HepG2 (cell line): ENCODE measurements around the gene DZIP1L. TPM values are rescaled to one million over a fixed set of nuclear protein-coding genes. Genes with fewer than 3 reads are reported as not detected.

Source experiments
- ATAC-seq: fragments of 200-7000 bp; cut with Tn5 transposase; 3 replicates; pipeline ENCODE4 v1.9.1; 2020; ENCODE audit warnings: mild to moderate bottlenecking, moderate library complexity
- BruUV-seq: library from RNA; stranded (reverse); fragments of 400-500 nt; replicated peaks from 2 replicates; lab custom pipeline; 2021; lab: Mats Ljungman, UMichigan
- CTCF ChIA-PET: fragments of 300-600 bp; formaldehyde crosslinking; extraction: SDS; loops from one replicate; lab custom pipeline; 2021; ENCODE audit warnings: low total read pairs, inconsistent platforms, low intra/inter-chr PET ratio; lab: Yijun Ruan, JAX
- POLR2A ChIA-PET: fragments of 350-600 bp; sonication (Branson Sonifier 250); formaldehyde crosslinking; loops from one replicate; lab custom pipeline; 2020; ENCODE audit warnings: antibody characterized with exemption, inconsistent platforms; lab: Yijun Ruan, JAX
- DNase-seq: peaks from one replicate; pipeline ENCODE4 v3.0.0-alpha.2; 2015; ENCODE audit warnings: low spot score
- FAIRE-seq: peaks from 3 replicates; lab custom pipeline; 2011; peaks lifted over from hg19 to GRCh38; lab: Jason Lieb, UNC
- H2AFZ ChIP-seq: one replicate; pipeline ENCODE4 v1.6.1; 2011; ENCODE audit warnings: low read length, inconsistent platforms
- H3K27ac ChIP-seq: fragments of 300-600 bp; 3 replicates; pipeline ENCODE4 v1.8.0; 2011; ENCODE audit warnings: mixed run types, mild to moderate bottlenecking, mixed read lengths, low read length, inconsistent platforms; ENCODE audit not compliant: insufficient read depth; ENCODE audit errors: extremely low read length
- H3K27me3 ChIP-seq, 2 experiments: fragments of 200-600 bp in 1 of 2; 2 replicates in 1 of 2; 3 replicates in 1 of 2; pipeline versions ENCODE4 v1.6.0 to v1.8.0; 2011; ENCODE audit warnings: low read length in 2 of 2, mild to moderate bottlenecking in 2 of 2, moderate library complexity in 2 of 2, inconsistent platforms in 1 of 2; ENCODE audit not compliant: insufficient read depth in 2 of 2, control insufficient read depth in 1 of 2
- H3K36me3 ChIP-seq, 2 experiments: fragments of 200-600 bp in 1 of 2; replicated peaks in 1 of 2; 2 replicates in 1 of 2; 3 replicates in 1 of 2; pipeline versions ENCODE4 v1.5.1 to v1.8.0; 2011; ENCODE audit warnings: low read length in 2 of 2, inconsistent platforms in 1 of 2; ENCODE audit not compliant: insufficient read depth in 2 of 2, control insufficient read depth in 1 of 2
- H3K4me1 ChIP-seq: 2 replicates; pipeline ENCODE4 v1.5.1; 2012; ENCODE audit warnings: low read length, inconsistent platforms; ENCODE audit not compliant: insufficient read depth
- H3K4me2 ChIP-seq: 2 replicates; pipeline ENCODE4 v1.6.0; 2011; ENCODE audit warnings: low read depth, low read length, inconsistent platforms
- H3K4me3 ChIP-seq, 3 experiments: fragments of 200-600 bp in 1 of 3; sonication (generic), shearing (Covaris generic) in 1 of 3; replicated peaks in 1 of 3; 2 replicates each; pipeline ENCODE4 v1.5.1; 2011 to 2016; ENCODE audit warnings: low read length in 3 of 3, inconsistent platforms in 2 of 3, low read depth in 2 of 3, mild to moderate bottlenecking in 2 of 3, control low read depth in 1 of 3, mixed read lengths in 1 of 3; ENCODE audit not compliant: insufficient read depth in 1 of 3
- H3K79me2 ChIP-seq: one replicate; pipeline ENCODE4 v1.6.1; 2011; ENCODE audit warnings: low read length, inconsistent platforms; ENCODE audit not compliant: insufficient read depth
- H3K9ac ChIP-seq: 2 replicates; pipeline ENCODE4 v1.6.0; 2011; ENCODE audit warnings: mild to moderate bottlenecking, low read depth, low read length, inconsistent platforms; ENCODE audit not compliant: insufficient read depth
- H3K9me3 ChIP-seq: 2 replicates; pipeline ENCODE4 v1.5.1; 2012; ENCODE audit warnings: mild to moderate bottlenecking, low read length
- H4K20me1 ChIP-seq: 2 replicates; pipeline ENCODE4 v1.6.0; 2011; ENCODE audit warnings: inconsistent platforms, mild to moderate bottlenecking, low read length, moderate library complexity; ENCODE audit not compliant: insufficient read depth
- ATF7 ChIP-seq, 2 experiments: fragments of 450-650 bp in 1 of 2; sonication (generic) in 1 of 2; formaldehyde crosslinking in 1 of 2; IDR thresholded peaks; 2 replicates each; pipeline versions ENCODE4 v1.4.0 to v1.6.1; 2016 to 2020; ENCODE audit warnings: antibody characterized with exemption in 1 of 2, mild to moderate bottlenecking in 1 of 2, missing genetic modification reagents in 1 of 2
- HIVEP1 ChIP-seq: sonication (generic); formaldehyde crosslinking; IDR thresholded peaks from 2 replicates; pipeline ENCODE4 v1.4.0; 2020; ENCODE audit warnings: mild to moderate bottlenecking, missing genetic modification reagents
- HMGXB3 ChIP-seq: sonication (generic); formaldehyde crosslinking; IDR thresholded peaks from 2 replicates; pipeline ENCODE4 v1.4.0; 2020; ENCODE audit warnings: missing genetic modification reagents, borderline replicate concordance
- HNF4G ChIP-seq, 2 experiments: sonication (generic) in 1 of 2; formaldehyde crosslinking in 1 of 2; IDR thresholded peaks; 2 replicates each; pipeline versions ENCODE4 v1.4.0 to v1.6.1; 2011 to 2020; ENCODE audit warnings: borderline replicate concordance in 2 of 2, low read depth in 2 of 2, mild to moderate bottlenecking in 2 of 2, low read length in 1 of 2, missing genetic modification reagents in 1 of 2, moderate library complexity in 1 of 2
- MAZ ChIP-seq, 2 experiments: sonication (generic) in 1 of 2; formaldehyde crosslinking in 1 of 2; IDR thresholded peaks; 2 replicates each; pipeline versions ENCODE4 v1.5.0 to v1.6.1; 2012 to 2020; ENCODE audit warnings: low read depth in 2 of 2, mild to moderate bottlenecking in 2 of 2, borderline replicate concordance in 1 of 2, improper control_type of control experiment in 1 of 2, low read length in 1 of 2, missing genetic modification reagents in 1 of 2, moderate library complexity in 1 of 2
- POLR2AphosphoS2 ChIP-seq: IDR thresholded peaks from 2 replicates; pipeline ENCODE4 v1.6.1; 2011; ENCODE audit warnings: low read depth, low read length, improper control_type of control experiment
- TRIM24 ChIP-seq: sonication (generic); formaldehyde crosslinking; IDR thresholded peaks from 2 replicates; pipeline ENCODE4 v1.8.0; 2022; ENCODE audit warnings: mild to moderate bottlenecking, missing genetic modification reagents
- USF2 ChIP-seq, 2 experiments: sonication (generic) in 1 of 2; formaldehyde crosslinking in 1 of 2; IDR thresholded peaks; 2 replicates each; pipeline versions ENCODE4 v1.5.1 to v1.6.1; 2011 to 2020; ENCODE audit warnings: borderline replicate concordance in 1 of 2, low read depth in 1 of 2, low read length in 1 of 2, mild to moderate bottlenecking in 1 of 2, missing genetic modification reagents in 1 of 2, moderate library complexity in 1 of 2
- ZNF24 ChIP-seq: fragments of 450-650 bp; IDR thresholded peaks from 2 replicates; pipeline ENCODE4 v1.6.1; 2017; ENCODE audit warnings: antibody characterized with exemption, mild to moderate bottlenecking
- ZNF329 ChIP-seq: sonication (generic); formaldehyde crosslinking; IDR thresholded peaks from 2 replicates; pipeline ENCODE4 v1.9.0; 2021; ENCODE audit warnings: low read depth, mild to moderate bottlenecking, missing genetic modification reagents
- ZNF513 ChIP-seq: sonication (generic); formaldehyde crosslinking; conservative IDR thresholded peaks from 2 replicates; pipeline ENCODE4 v1.5.0; 2020; ENCODE audit warnings: missing genetic modification reagents
- ZNF781 ChIP-seq: sonication (generic); formaldehyde crosslinking; IDR thresholded peaks from 2 replicates; pipeline ENCODE4 v1.5.1; 2020; ENCODE audit warnings: borderline replicate concordance, mild to moderate bottlenecking, missing genetic modification reagents; ENCODE audit errors: not compliant biosample characterization
- ZZZ3 ChIP-seq: sonication (generic); formaldehyde crosslinking; IDR thresholded peaks from 2 replicates; pipeline ENCODE4 v1.4.0; 2020; ENCODE audit warnings: missing genetic modification reagents, mild to moderate bottlenecking, borderline replicate concordance
- WGBS: methylation state at CpG from one replicate; pipeline ENCODE4 v1.1.6; 2017; ENCODE audit warnings: low lambda C conversion rate; 5-methylcytosine and 5-hydroxymethylcytosine counted together
- in situ Hi-C: cut with HindIII; loops from 2 replicates; pipeline ENCODE4 v1.10.0; 2017; ENCODE audit warnings: low pct_unique_long_range_greater_than_20kb; ENCODE audit not compliant: extremely low pct_ligation_motif_present
- intact Hi-C: fragments of 100-400 bp; cut with micrococcal nuclease; formaldehyde crosslinking; loops from one replicate; pipeline ENCODE4 v1.10.0; 2022; ENCODE audit not compliant: unreplicated experiment
- polyA plus RNA-seq, 8 experiments: library from polyadenylated mRNA; depleted of rRNA in 3 of 8; stranded (reverse) in 7 of 8; unstranded in 1 of 8; fragments of >200 nt; fragmentation: Illumina TruSeq in 4 of 8; extraction: Trizol in 4 of 8; gene quantifications; 2 replicates each; pipeline versions ENCODE4 v1.2.1 to v1.2.3, GENCODE V29; 2011 to 2016; ENCODE audit warnings: low read depth in 4 of 8, missing spikeins in 1 of 8, mixed read lengths in 1 of 8; ENCODE audit not compliant: insufficient read depth in 1 of 8
- total RNA-seq, 5 experiments: library from RNA; depleted of rRNA; stranded (reverse); fragments of >200 nt; fragmentation: Illumina TruSeq; extraction: Trizol; gene quantifications; 2 replicates each; pipeline ENCODE4 v1.2.3, GENCODE V29; 2016; ENCODE audit warnings: low read depth in 1 of 5

The DZIP1L gene
- total and polyA plus RNA-seq, 2 of the 13 experiments (the other 11 are each of a cell fraction or from before 2014, with no cell fraction given) = 0.90 to 1.2 TPM

GRCh38 chr3:138092023-138092422 lies 23.4 kb downstream of the DZIP1L start:
- H3K36me3 ChIP-seq = no peaks in the 10 kb centered on the region
- ATAC-seq = no peak
- H3K27ac ChIP-seq = no peak overlapping the region
- intact Hi-C loops (no loop called here), in situ Hi-C loops (no loop called here)
- FAIRE-seq = no peak
- no peak overlapping the region for H3K4me3 ChIP-seq
- no peak overlapping the region for H3K9ac ChIP-seq
- no TSS peak for BruUV-seq
- no peaks in the 10 kb centered on the region; a peak in 1 of 5 replicates for H3K27me3 ChIP-seq
- H4K20me1 ChIP-seq = no peaks in the 10 kb centered on the region
- no peaks in the 10 kb centered on the region for H3K4me1 ChIP-seq
- no peak overlapping the region for H2AFZ ChIP-seq
- ChIA-PET POLR2A (no interaction called here), CTCF (no interaction called here)
- 72% methylated on average over 2 of the region's 2 CpGs for WGBS
- no peaks in the 10 kb centered on the region for H3K79me2 ChIP-seq
- no peak overlapping the region for H3K4me2 ChIP-seq
- no peaks in the 10 kb centered on the region for H3K9me3 ChIP-seq
- TF ChIP-seq HIVEP1 (CRISPR knock-in tag) (no peak), USF2 (IDR thresholded peaks at IDR 0.05; ENCODE audit: low read depth, low read length) (no peak), USF2 (CRISPR knock-in tag; IDR thresholded peaks at IDR 0.05; ENCODE audit: borderline replicate concordance) (no peak), ZNF329 (CRISPR knock-in tag) (no peak), TRIM24 (no peak), POLR2AphosphoS2 (no peak), ZNF24 (no peak), MAZ (IDR thresholded peaks at IDR 0.05; ENCODE audit: borderline replicate concordance, low read depth, low read length) (no peak), MAZ (CRISPR knock-in tag; IDR thresholded peaks at IDR 0.05; ENCODE audit: low read depth) (no peak), ZNF781 (CRISPR knock-in tag) (no peak), HNF4G (IDR thresholded peaks at IDR 0.05; ENCODE audit: borderline replicate concordance, low read depth, low read length) (no peak), HNF4G (CRISPR knock-in tag; IDR thresholded peaks at IDR 0.05; ENCODE audit: borderline replicate concordance, low read depth) (no peak), ZNF513 (CRISPR knock-in tag) (no peak), ATF7 (IDR thresholded peaks at IDR 0.05) (no peak), ATF7 (CRISPR knock-in tag; IDR thresholded peaks at IDR 0.05) (no peak), HMGXB3 (CRISPR knock-in tag) (no peak), ZZZ3 (no peak)
- no peak for DNase-seq
